ENCODE measurements around the gene MUS81. TPM values are rescaled to one million over a fixed set of nuclear protein-coding genes. Genes with fewer than 3 reads are reported as not detected.

MUS81 gene
- total and polyA plus RNA-seq, 9 of the 15 experiments (the other 6 are each of a cell fraction or from before 2014, with no cell fraction given), result 13.4 to 118 (median 53.7) TPM

GRCh38 chr11:65857853-65858680 is 2.2 kb upstream of the MUS81 start, which contains the start of gene CFL1 (continued):
- TF ChIP-seq HMGN3 (IDR thresholded peaks at IDR 0.05; ENCODE audit: borderline replicate concordance, extremely low read depth, insufficient read length, low read depth, low read length) (no peak), KDM5B (IDR thresholded peaks at IDR 0.05; ENCODE audit: insufficient replicate concordance, low read depth, low read length) (peak; percentile 95), ILF3 (IDR thresholded peaks at IDR 0.05; ENCODE audit: borderline replicate concordance) (peak; percentile 81; the same call in 1 of the 2 replicates), WHSC1 (IDR thresholded peaks at IDR 0.05; ENCODE audit: low read length) (no peak), RBM15 (IDR thresholded peaks at IDR 0.05; ENCODE audit: insufficient read depth, low read length) (no peak), TCF3 (CRISPR knock-in tag; IDR thresholded peaks at IDR 0.05) (no peak), CBX8 (IDR thresholded peaks at IDR 0.05; ENCODE audit: borderline replicate concordance, extremely low read depth, low read depth, low read length, poor library complexity, severe bottlenecking) (no peak), FOXP1 (CRISPR knock-in tag; IDR thresholded peaks at IDR 0.05) (no peak), ZNF124 (CRISPR knock-in tag; IDR thresholded peaks at IDR 0.05) (no peak), ATF4 (CRISPR knock-in tag; IDR thresholded peaks at IDR 0.05) (peak; percentile 9; the same call in 1 of the 2 replicates), ZSCAN32 (CRISPR knock-in tag; IDR thresholded peaks at IDR 0.05) (0 out of 2 replicates have a peak, but pooled peaks have one; percentile 65), UBTF (IDR thresholded peaks at IDR 0.05; ENCODE audit: borderline replicate concordance in 1 of 2, low read depth in 2 of 2, low read length in 2 of 2) (no peak), MAZ (CRISPR knock-in tag; conservative IDR thresholded peaks at IDR 0.05 in 1 of 2, IDR thresholded peaks at IDR 0.05 in 1 of 2) (peak; percentile 95 to 97), MAX (CRISPR knock-in tag; IDR thresholded peaks at IDR 0.05) (peak; percentile 17), ZNF77 (CRISPR knock-in tag; IDR thresholded peaks at IDR 0.05) (no peak), FOS (IDR thresholded peaks at IDR 0.05; ENCODE audit: extremely low read depth, insufficient read length) (no peak), DPF2 (IDR thresholded peaks at IDR 0.05) (no peak), ZBTB34 (CRISPR knock-in tag; IDR thresholded peaks at IDR 0.05) (no peak), SIN3A (IDR thresholded peaks at IDR 0.05; ENCODE audit: borderline replicate concordance in 2 of 2, control insufficient read depth in 1 of 2, low read depth in 2 of 2, low read length in 2 of 2) (peak; percentile 66 to 77; a peak in 3 of 4 replicates), THAP7 (CRISPR knock-in tag; IDR thresholded peaks at IDR 0.05) (no peak), NCOA6 (IDR thresholded peaks at IDR 0.05) (no peak)
